ENCODE measurements around the gene IGF2BP3.

Gene IGF2BP3

GRCh38 chr7:23338439-23338838 is 131.9 kb downstream of the IGF2BP3 start:
- Histone ChIP-seq H2BK15ac (ENCODE audit: low read depth, poor library complexity, severe bottlenecking) (no peak overlapping the region), H3K18ac (ENCODE audit: low read depth in 1 of 2, low read length in 2 of 2) (no peak overlapping the region), H3K79me1 (replicated peaks; ENCODE audit: low read length, poor library complexity, severe bottlenecking) (peaks cover 19% of the 10 kb centered on the region), H2BK5ac (ENCODE audit: low read depth, low read length, poor library complexity, severe bottlenecking) (no peak overlapping the region), H2AFZ (ENCODE audit: low read depth, low read length) (no peak overlapping the region), H3K4ac (ENCODE audit: low read depth in 1 of 2, low read length in 2 of 2) (no peak overlapping the region), H3K9ac (ENCODE audit: low read length) (no peak overlapping the region), H3K4me2 (ENCODE audit: low read length, poor library complexity, severe bottlenecking) (no peak overlapping the region), H2AK5ac (ENCODE audit: low read length, severe bottlenecking) (no peak overlapping the region), H2BK120ac (ENCODE audit: low read depth, low read length) (no peak overlapping the region), H4K91ac (ENCODE audit: low read length) (no peak overlapping the region), H3K36me3 (ENCODE audit: control insufficient read depth in 1 of 2, insufficient read depth in 2 of 2, low read depth in 1 of 2, low read length in 2 of 2) (peaks cover 9 to 11% of the 10 kb centered on the region in 2 experiments), H3K14ac (ENCODE audit: low read length in 2 of 2) (no peak overlapping the region), H3K9me3 (ENCODE audit: control insufficient read depth, low read length) (peaks cover 8% of the 10 kb centered on the region), H4K8ac (ENCODE audit: low read length) (no peak overlapping the region), H3K23ac (ENCODE audit: low read length in 2 of 2) (no peak overlapping the region), H2BK12ac (ENCODE audit: low read length in 2 of 2) (no peak overlapping the region), H3K27ac (ENCODE audit: low read length, poor library complexity, severe bottlenecking) (no peak overlapping the region), H3K4me3 (ENCODE audit: insufficient read depth in 1 of 2, low read depth in 1 of 2, low read length in 2 of 2) (no peak overlapping the region), H3K4me1 (ENCODE audit: control insufficient read depth, insufficient read depth, low read depth, low read length) (peaks cover 11% of the 10 kb centered on the region), H3K27me3 (ENCODE audit: control insufficient read depth in 1 of 2, insufficient read depth in 1 of 2, low read length in 2 of 2) (no peaks in the 10 kb centered on the region)
- 100% methylated on average over 2 of the region's 2 CpGs for WGBS
- DNase-seq = no peak

- H2AK5ac ChIP-seq (ENCODE audit: low read length, severe bottlenecking) = peak overlapping the region; percentile 65
- H4K8ac ChIP-seq (ENCODE audit: low read length) = no peak overlapping the region
Observed at GRCh38 chr7:23337374-23337773, 132.9 kb downstream of the IGF2BP3 start.

DNA sequence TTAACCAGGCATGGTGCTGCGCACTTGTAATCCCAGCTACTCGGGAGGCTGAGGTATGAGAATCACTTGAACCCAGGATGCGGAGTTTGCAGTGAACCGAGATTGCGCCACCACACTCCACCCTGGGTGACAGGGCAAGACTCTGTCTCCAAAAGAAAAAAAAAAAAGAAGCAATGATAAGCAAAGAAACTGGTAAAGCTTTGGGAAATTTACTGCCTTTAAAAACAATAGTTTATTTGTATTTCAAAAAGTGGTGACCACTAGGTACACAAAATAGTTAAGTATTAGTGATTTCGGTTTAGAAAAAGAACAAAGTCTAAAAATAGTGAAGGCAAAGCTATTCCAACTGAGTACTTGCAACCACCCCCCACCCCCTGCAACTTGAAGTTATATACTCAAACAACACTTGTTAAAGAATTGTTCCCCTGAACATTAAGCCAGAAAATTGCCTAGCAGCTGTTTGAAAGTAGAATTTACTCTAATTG is 133.4 kb downstream of the IGF2BP3 start:
- WGBS = 95% methylated on average over 5 of the region's 6 CpGs
- Histone ChIP-seq H2BK12ac (ENCODE audit: low read length in 2 of 2) (no peak overlapping the region), H2BK120ac (ENCODE audit: low read depth, low read length) (no peak overlapping the region), H3K23ac (ENCODE audit: low read length in 2 of 2) (no peak overlapping the region), H3K4ac (ENCODE audit: low read depth in 1 of 2, low read length in 2 of 2) (no peak overlapping the region), H3K4me1 (ENCODE audit: control insufficient read depth, insufficient read depth, low read depth, low read length) (peaks cover 12% of the 10 kb centered on the region), H3K14ac (ENCODE audit: low read length in 2 of 2) (no peak overlapping the region), H3K4me2 (ENCODE audit: low read length, poor library complexity, severe bottlenecking) (no peak overlapping the region), H2AFZ (ENCODE audit: low read depth, low read length) (no peak overlapping the region), H3K27me3 (ENCODE audit: control insufficient read depth in 1 of 2, insufficient read depth in 1 of 2, low read length in 2 of 2) (no peaks in the 10 kb centered on the region), H2BK15ac (ENCODE audit: low read depth, poor library complexity, severe bottlenecking) (no peak overlapping the region), H3K4me3 (ENCODE audit: insufficient read depth in 1 of 2, low read depth in 1 of 2, low read length in 2 of 2) (no peak overlapping the region), H4K91ac (ENCODE audit: low read length) (no peak overlapping the region), H3K9me3 (ENCODE audit: control insufficient read depth, low read length) (peaks cover 8% of the 10 kb centered on the region), H3K18ac (ENCODE audit: low read depth in 1 of 2, low read length in 2 of 2) (no peak overlapping the region), H2BK5ac (ENCODE audit: low read depth, low read length, poor library complexity, severe bottlenecking) (no peak overlapping the region), H3K27ac (ENCODE audit: low read length, poor library complexity, severe bottlenecking) (peak overlapping the region; percentile 54), H2AK5ac (ENCODE audit: low read length, severe bottlenecking) (no peak overlapping the region), H3K36me3 (ENCODE audit: control insufficient read depth in 1 of 2, insufficient read depth in 2 of 2, low read depth in 1 of 2, low read length in 2 of 2) (peaks cover 9 to 11% of the 10 kb centered on the region in 2 experiments), H3K79me1 (replicated peaks; ENCODE audit: low read length, poor library complexity, severe bottlenecking) (peaks cover 15% of the 10 kb centered on the region), H4K8ac (ENCODE audit: low read length) (no peak overlapping the region), H3K9ac (ENCODE audit: low read length) (no peak overlapping the region)
- no peak for DNase-seq

More at GRCh38 chr7:23337374-23337773, 132.9 kb downstream of the IGF2BP3 start:
- H2BK15ac ChIP-seq (ENCODE audit: low read depth, poor library complexity, severe bottlenecking) = no peak overlapping the region
- H3K14ac ChIP-seq (ENCODE audit: low read length in 2 of 2) = no peak overlapping the region
- H3K9ac ChIP-seq (ENCODE audit: low read length) = no peak overlapping the region
- no peak overlapping the region for H2BK12ac ChIP-seq (ENCODE audit: low read length in 2 of 2)
- no peak overlapping the region for H2AFZ ChIP-seq (ENCODE audit: low read depth, low read length)
- no peak overlapping the region for H3K27ac ChIP-seq (ENCODE audit: low read length, poor library complexity, severe bottlenecking)
- H3K23ac ChIP-seq (ENCODE audit: low read length in 2 of 2) = no peak overlapping the region
- no peak overlapping the region for H3K4me2 ChIP-seq (ENCODE audit: low read length, poor library complexity, severe bottlenecking)
- H3K4me1 ChIP-seq (ENCODE audit: control insufficient read depth, insufficient read depth, low read depth, low read length) = peaks cover 12% of the 10 kb centered on the region
- H3K4me3 ChIP-seq (ENCODE audit: insufficient read depth in 1 of 2, low read depth in 1 of 2, low read length in 2 of 2) = no peak overlapping the region
- no peak overlapping the region for H2BK120ac ChIP-seq (ENCODE audit: low read depth, low read length)
- no peak overlapping the region for H3K4ac ChIP-seq (ENCODE audit: low read depth in 1 of 2, low read length in 2 of 2)
- H4K91ac ChIP-seq (ENCODE audit: low read length) = no peak overlapping the region
- H3K79me1 ChIP-seq (replicated peaks; ENCODE audit: low read length, poor library complexity, severe bottlenecking) = peaks cover 16% of the 10 kb centered on the region
- H3K27me3 ChIP-seq (ENCODE audit: control insufficient read depth in 1 of 2, insufficient read depth in 1 of 2, low read length in 2 of 2) = no peaks in the 10 kb centered on the region
- peak overlapping the region in 1 of 2 experiments; percentile 11 for H3K18ac ChIP-seq (ENCODE audit: low read depth in 1 of 2, low read length in 2 of 2)
- H2BK5ac ChIP-seq (ENCODE audit: low read depth, low read length, poor library complexity, severe bottlenecking) = no peak overlapping the region
- no peak for DNase-seq
- peaks cover 9 to 11% of the 10 kb centered on the region in 2 experiments for H3K36me3 ChIP-seq (ENCODE audit: control insufficient read depth in 1 of 2, insufficient read depth in 2 of 2, low read depth in 1 of 2, low read length in 2 of 2)
- H3K9me3 ChIP-seq (ENCODE audit: control insufficient read depth, low read length) = peaks cover 8% of the 10 kb centered on the region

DNA sequence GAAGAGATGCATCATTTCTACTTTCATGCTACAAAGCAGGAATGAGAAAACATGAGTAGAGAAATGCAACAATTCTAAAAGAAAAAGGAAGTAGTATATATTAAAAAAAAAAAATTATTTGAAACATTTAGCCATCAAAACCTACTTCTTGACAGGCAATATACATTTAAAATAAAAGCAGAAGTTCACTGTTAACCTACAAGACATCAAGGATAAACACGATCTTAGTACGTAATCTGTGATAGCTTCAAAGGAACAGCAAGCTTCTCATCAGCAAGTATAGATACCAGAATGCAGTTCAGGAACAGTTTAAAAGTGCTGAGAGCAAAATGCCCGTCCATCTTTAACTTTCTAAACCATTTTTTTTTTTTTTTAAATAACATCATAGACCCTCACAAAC is 134.2 kb downstream of the IGF2BP3 start:
- no peaks in the 10 kb centered on the region for H3K27me3 ChIP-seq (ENCODE audit: control insufficient read depth in 1 of 2, insufficient read depth in 1 of 2, low read length in 2 of 2)
- no peak overlapping the region for H4K91ac ChIP-seq (ENCODE audit: low read length)
- peaks cover 6 to 11% of the 10 kb centered on the region in 2 experiments for H3K36me3 ChIP-seq (ENCODE audit: control insufficient read depth in 1 of 2, insufficient read depth in 2 of 2, low read depth in 1 of 2, low read length in 2 of 2)
- peaks cover 14% of the 10 kb centered on the region for H3K79me1 ChIP-seq (replicated peaks; ENCODE audit: low read length, poor library complexity, severe bottlenecking)
- H3K14ac ChIP-seq (ENCODE audit: low read length in 2 of 2) = no peak overlapping the region
- peak overlapping the region; percentile 87 for H3K27ac ChIP-seq (ENCODE audit: low read length, poor library complexity, severe bottlenecking)
- no peak overlapping the region for H2BK5ac ChIP-seq (ENCODE audit: low read depth, low read length, poor library complexity, severe bottlenecking)
- H2BK12ac ChIP-seq (ENCODE audit: low read length in 2 of 2) = no peak overlapping the region
- no peak overlapping the region for H3K4me2 ChIP-seq (ENCODE audit: low read length, poor library complexity, severe bottlenecking)
- H3K4me1 ChIP-seq (ENCODE audit: control insufficient read depth, insufficient read depth, low read depth, low read length) = peaks cover 12% of the 10 kb centered on the region
- H2BK15ac ChIP-seq (ENCODE audit: low read depth, poor library complexity, severe bottlenecking) = no peak overlapping the region
- H2BK120ac ChIP-seq (ENCODE audit: low read depth, low read length) = no peak overlapping the region
- H4K8ac ChIP-seq (ENCODE audit: low read length) = no peak overlapping the region
- 97% methylated on average over 3 of the region's 3 CpGs for WGBS
- H3K4ac ChIP-seq (ENCODE audit: low read depth in 1 of 2, low read length in 2 of 2) = no peak overlapping the region
- no peak overlapping the region for H3K18ac ChIP-seq (ENCODE audit: low read depth in 1 of 2, low read length in 2 of 2)
- H3K9ac ChIP-seq (ENCODE audit: low read length) = no peak overlapping the region
- no peak overlapping the region for H3K4me3 ChIP-seq (ENCODE audit: insufficient read depth in 1 of 2, low read depth in 1 of 2, low read length in 2 of 2)
- no peak for DNase-seq
- no peak overlapping the region for H2AK5ac ChIP-seq (ENCODE audit: low read length, severe bottlenecking)
- no peak overlapping the region for H2AFZ ChIP-seq (ENCODE audit: low read depth, low read length)
- H3K23ac ChIP-seq (ENCODE audit: low read length in 2 of 2) = no peak overlapping the region
- peaks cover 8% of the 10 kb centered on the region for H3K9me3 ChIP-seq (ENCODE audit: control insufficient read depth, low read length)

All from mesenchymal stem cell (in vitro differentiated cells and primary cell).